Fibroblast of pulmonary artery (primary cell): ENCODE measurements around the gene RASL11B.

Experiments used
- DNase-seq: peaks from one replicate; pipeline ENCODE4 v3.0.0-alpha.2; 2010; ENCODE audit warnings: low read depth
- H3K4me3 ChIP-seq: replicated peaks from 2 replicates; pipeline ENCODE4 v1.5.1; 2011; ENCODE audit warnings: low read depth, mild to moderate bottlenecking, control low read depth, low read length, moderate library complexity
- CTCF ChIP-seq: IDR thresholded peaks from 2 replicates; pipeline ENCODE4 v1.5.1; 2011; ENCODE audit warnings: mild to moderate bottlenecking, control low read depth, low read length, inconsistent platforms; ENCODE audit errors: missing control alignments

RASL11B gene

GRCh38 chr4:52861879-52862616 is at the start of gene RASL11B:
Gene RASL11B (plus strand): TSS chr4:52862317. CDS start chr4:52862508, 191 bp downstream.
- peak within 1 kb of the TSS; percentile 60 for H3K4me3 ChIP-seq
- TF ChIP-seq CTCF: no peak
- DNase-seq: peak; percentile 62

- no peak for TF ChIP-seq CTCF
- DNase-seq: no peak
- H3K4me3 ChIP-seq: no peak overlapping the region
Measured at GRCh38 chr4:52813546-52813945, 48.6 kb upstream of the RASL11B start.

DNA sequence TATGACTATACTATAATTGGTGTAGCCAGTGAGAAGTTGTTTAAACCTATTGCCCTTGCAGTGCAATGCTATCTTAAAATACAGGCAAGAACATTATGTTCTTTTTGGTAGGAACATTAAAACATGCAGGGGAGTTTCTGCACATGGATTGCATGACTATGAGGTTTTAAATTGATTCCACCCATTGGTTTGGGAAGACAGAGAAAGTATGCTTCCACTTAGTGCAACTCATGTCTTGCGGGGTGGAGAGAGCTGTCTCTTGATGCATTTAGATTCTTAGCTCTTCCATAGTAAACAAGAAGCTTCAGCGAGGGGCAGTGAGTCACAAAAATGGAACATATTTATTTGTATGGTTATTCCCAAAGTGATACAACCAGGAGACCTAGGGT is 39.5 kb upstream of the RASL11B start:
- TF ChIP-seq CTCF: no peak
- DNase-seq: no peak
- no peak overlapping the region for H3K4me3 ChIP-seq

- no peak for TF ChIP-seq CTCF
- no peak overlapping the region for H3K4me3 ChIP-seq
- peak; percentile 31 for DNase-seq
Measured at GRCh38 chr4:52822972-52823701, 39.0 kb upstream of the RASL11B start.

DNA sequence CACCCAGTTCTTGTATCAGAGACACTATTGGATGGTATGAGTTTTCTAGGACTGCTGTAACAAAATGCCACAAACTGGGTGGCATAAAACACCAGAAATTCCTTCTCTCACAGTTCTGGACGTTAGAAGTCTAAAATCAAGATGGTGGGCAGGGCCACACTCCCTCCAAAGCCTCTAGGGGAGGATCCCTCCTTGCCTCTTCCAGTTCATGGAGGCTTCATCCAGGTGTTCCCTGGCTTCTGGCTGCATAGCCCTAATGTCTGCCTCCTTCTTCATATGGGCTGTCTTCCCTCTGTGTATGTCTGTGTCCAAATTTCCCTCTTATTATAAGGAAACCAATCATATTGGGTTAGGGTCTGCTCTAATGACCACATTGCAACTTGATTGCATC is 38.4 kb upstream of the RASL11B start:
- TF ChIP-seq CTCF: no peak

GRCh38 chr4:52824270-52824602 is 37.9 kb upstream of the RASL11B start:
- H3K4me3 ChIP-seq: no peak overlapping the region
- no peak for DNase-seq
- TF ChIP-seq CTCF: no peak

More for the DNA sequence above, 38.4 kb upstream of the RASL11B start:
- DNase-seq: no peak
- no peak overlapping the region for H3K4me3 ChIP-seq
